HG03103 (cell line): ENCODE results near the gene CSNK1G1.
A peak's percentile ranks its signal among the peaks of the same experiment; 100 is the strongest.

Source experiments
- ATAC-seq: cut with Tn5 transposase; IDR thresholded peaks from one replicate; pipeline ENCODE4 v1.9.1; 2021; ENCODE audit warnings: low read depth; ENCODE audit not compliant: unreplicated experiment

The CSNK1G1 gene

DNA sequence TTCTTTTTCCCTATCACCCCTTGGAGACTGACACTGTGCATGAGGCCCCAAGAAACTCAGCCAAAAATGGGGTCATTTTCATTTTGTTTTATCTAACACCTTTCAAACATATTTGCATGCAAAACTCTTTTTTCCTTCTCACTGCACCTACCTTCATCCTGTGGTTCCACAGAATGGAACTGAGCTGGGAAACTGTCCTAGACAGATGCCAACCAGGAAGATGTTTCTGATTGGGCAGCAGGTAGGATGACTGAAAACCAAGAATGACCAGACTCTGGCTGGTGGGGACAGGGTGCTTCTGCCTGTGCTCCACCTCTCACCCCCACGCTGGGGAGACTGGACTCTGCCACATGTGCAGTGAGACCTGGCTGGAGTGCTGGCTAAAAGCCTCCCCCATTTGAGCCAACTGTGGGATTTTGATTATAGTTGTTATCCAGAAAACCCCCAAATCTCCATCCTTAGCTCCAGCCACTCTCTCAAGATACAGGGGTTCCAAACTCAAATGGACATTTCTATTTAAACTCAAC lies 198.3 kb downstream of the CSNK1G1 start:
- ATAC-seq, result no peak

DNA sequence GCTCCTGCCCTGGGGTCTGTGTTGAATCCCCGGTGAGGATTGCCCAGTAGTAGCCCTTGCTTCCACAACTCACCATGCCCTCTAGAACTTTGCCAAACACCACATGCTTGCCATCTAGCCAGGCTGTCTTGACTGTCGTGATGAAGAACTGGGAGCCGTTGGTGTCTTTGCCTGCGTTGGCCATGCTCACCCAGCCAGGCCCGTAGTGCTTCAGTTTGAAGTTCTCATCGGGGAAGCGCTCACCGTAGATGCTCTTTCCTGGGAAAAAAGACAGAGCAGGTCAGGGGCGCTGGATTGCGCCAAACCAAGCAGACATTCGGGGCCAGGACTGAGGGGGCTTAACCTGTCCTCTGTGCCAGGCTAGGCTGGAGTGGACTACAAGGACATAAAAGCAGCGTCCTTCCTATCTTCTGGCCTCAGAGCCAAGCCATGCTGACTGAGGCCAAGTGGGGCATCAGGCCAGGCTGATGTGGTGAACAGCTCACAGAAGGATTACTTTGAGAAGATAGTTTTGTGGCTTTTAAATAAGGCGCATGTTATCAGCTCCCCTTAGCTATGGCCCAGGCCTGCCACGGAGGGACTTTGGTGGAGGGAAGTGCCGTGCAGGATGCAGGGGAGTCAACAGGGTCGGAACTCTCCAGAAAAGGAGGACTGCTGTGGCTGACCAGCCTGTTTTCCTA lies 199.2 kb downstream of the CSNK1G1 start:
- ATAC-seq, result no peak

- ATAC-seq, result no peak
Measured at GRCh38 chr15:64155802-64156651, 199.9 kb downstream of the CSNK1G1 start.

DNA sequence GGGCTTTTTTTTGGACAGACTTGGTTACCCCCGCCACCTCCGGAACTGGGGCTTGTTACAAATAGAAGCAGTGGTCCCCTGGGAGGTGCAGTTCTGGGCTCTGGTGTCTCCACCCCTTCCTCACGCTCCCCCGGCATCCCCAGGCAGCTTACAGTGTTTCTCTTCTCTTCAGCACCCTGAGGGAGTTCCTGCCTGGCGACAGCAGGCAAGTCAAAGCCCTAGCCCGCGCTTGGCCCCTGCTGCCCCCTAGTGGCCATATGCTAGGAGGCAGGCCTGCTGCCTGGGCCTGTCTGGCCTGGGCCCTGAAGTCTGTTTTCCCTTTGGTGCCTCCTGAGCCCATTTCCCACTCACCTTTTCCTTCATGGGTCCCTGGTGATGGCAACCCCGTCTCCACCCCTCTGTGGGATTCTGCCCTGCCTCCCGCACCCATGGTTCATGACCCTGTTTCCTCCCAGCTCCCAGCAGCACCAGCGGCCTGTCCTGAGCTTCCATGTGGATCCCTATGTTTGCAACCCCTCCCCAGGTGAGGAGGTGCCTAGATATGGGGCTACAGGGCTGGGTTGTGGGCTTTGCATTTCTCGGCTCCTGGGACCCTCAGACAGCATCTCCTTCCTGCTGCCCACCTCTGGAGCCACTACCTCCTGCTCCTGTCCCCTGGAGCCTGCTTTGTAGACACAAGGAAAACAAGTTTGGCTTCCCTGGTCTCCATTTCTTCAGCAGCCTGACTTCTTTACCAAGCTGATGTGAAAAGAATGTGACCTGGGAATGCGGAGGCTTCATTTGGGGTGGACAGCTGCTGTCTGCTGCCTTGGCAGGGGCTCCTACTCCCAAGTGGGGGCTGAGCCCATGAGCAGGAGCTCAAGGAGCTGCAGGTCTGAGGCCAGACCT lies 202.2 kb downstream of the CSNK1G1 start:
- ATAC-seq, result peak; percentile 48

GRCh38 chr15:64152507-64153387 lies 203.2 kb downstream of the CSNK1G1 start:
- no peak for ATAC-seq

GRCh38 chr15:64151727-64152506 lies 204.1 kb downstream of the CSNK1G1 start, which contains the start of gene SNX22:
TSS of gene SNX22 (plus strand) at chr15:64151731. CDS start at chr15:64151776, 45 bp downstream.
- no peak for ATAC-seq

GRCh38 chr15:64149893-64150578 lies 205.9 kb downstream of the CSNK1G1 start:
- no peak for ATAC-seq

DNA sequence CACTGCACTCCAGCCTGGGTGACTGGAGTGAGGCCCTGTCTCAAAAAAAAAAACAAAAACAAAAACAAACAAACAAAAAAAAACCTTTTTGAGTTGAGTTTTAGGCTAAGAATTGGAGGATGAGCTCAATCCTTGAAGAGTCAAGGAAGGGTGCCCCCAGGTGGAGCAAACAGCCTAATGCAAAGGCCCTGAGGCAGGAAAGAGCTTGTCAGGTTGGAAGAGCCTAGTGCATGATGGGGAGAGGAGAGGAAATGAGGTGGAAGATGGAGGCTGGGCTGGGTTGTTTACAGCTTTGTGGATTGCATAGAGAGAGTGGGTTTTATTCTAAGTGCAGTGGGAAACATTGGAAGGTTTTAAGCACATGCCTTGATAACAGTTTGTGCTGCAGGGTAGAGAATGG lies 206.5 kb downstream of the CSNK1G1 start:
- ATAC-seq, result no peak

- no peak for ATAC-seq
Measured at GRCh38 chr15:64148581-64148980, 207.4 kb downstream of the CSNK1G1 start.

- no peak for ATAC-seq
Measured at GRCh38 chr15:64148168-64148567, 207.8 kb downstream of the CSNK1G1 start.

DNA sequence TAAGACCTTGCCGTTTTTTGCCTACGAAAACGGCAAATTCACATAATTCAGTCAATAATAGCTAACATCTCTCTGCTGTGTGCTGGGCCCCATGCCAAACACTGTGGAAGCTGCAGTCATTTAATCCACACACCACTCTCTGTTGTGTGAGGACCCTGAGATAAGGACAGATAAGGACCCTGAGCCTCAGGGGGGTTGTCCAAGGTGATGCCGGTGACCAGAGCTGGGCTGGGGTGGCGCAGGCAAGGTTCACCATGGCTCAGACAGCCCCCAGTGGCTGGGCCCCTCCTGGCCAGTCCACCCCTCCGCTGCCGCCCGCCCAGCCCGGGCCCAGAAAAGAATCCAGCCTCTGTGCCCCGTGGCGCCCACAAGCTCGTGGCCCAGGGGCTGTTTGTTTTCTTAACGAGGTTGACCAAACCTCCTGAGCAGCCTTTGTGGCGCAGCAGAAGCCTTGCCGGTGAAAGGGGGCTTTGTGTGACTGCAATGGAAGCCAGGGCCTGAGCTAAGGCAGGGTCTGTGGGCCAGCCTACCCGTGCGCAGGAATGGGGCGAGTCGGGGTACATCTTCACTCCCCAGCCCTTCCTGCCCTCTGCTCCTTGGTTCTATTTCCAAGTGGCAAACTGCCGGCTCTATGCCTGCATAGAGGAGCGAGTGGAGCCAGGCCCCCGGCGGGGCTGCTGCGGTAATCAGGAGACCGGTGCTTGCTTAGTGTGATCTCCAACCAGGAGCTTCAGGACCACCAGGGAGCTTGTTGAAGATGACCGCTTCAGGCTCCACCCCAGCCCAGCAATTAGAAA lies 208.9 kb downstream of the CSNK1G1 start:
- no peak for ATAC-seq

- no peak for ATAC-seq
Measured at GRCh38 chr15:64146520-64146884, 209.5 kb downstream of the CSNK1G1 start.

GRCh38 chr15:64146041-64146440 lies 209.9 kb downstream of the CSNK1G1 start:
- ATAC-seq, result no peak

DNA sequence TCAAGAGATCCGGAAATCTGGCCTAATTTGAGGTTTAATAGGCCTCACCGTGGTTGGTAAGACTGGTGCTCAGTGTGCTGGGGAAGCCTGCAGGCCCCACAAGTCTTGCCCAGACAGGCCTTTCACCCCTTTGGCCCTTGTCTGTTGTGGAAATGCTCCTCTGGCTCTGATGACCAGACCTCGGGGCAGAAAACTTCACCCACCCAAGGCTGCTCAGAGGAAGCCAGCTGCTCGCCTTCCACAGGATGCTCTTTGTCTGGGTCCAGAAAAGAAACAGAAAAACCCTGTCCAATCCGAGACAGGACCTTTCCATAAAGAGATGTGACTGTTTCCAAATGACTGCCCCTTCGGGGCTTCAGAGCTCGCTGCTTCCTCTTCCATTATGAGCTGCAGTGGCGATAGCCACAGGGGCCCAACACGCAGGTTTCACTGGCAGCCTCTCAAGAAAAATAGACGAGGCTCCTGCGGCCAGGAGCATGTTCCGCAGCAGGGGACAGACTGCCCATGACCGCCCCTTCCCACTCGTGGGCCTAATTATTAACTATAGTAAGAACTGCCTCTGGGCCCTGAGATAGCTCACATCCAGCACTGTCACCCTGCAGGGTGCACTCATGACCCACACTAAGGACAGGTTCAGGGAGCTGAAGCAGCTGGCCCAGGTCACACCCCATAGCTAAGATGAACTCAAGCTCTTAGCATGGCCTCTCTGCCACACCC lies 211.2 kb downstream of the CSNK1G1 start:
- no peak for ATAC-seq

GRCh38 chr15:64144192-64144564 lies 211.8 kb downstream of the CSNK1G1 start:
- no peak for ATAC-seq

GRCh38 chr15:64143276-64143675 lies 212.7 kb downstream of the CSNK1G1 start:
- no peak for ATAC-seq
